GM12872 (cell line): ENCODE data around the gene ZSCAN4.

ENCODE experiments used
- CTCF ChIP-seq: IDR thresholded peaks from 3 replicates; pipeline ENCODE4 v1.5.1; 2011; ENCODE audit warnings: low read depth, mild to moderate bottlenecking, low read length, moderate library complexity; ENCODE audit not compliant: insufficient read depth

ZSCAN4 gene

GRCh38 chr19:57686727-57687126 is 18.0 kb downstream of the ZSCAN4 start:
- TF ChIP-seq CTCF, result no peak

- no peak for TF ChIP-seq CTCF
These were observed 18.8 kb downstream of the ZSCAN4 start for GRCh38 chr19:57687363-57688010.

- no peak for TF ChIP-seq CTCF
These were observed 19.5 kb downstream of the ZSCAN4 start for GRCh38 chr19:57688011-57688763.

GRCh38 chr19:57689750-57690149 is 21.0 kb downstream of the ZSCAN4 start:
- TF ChIP-seq CTCF, result no peak

- no peak for TF ChIP-seq CTCF
These were observed 32.9 kb downstream of the ZSCAN4 start for GRCh38 chr19:57701625-57702024.

GRCh38 chr19:57706346-57706745 is 37.6 kb downstream of the ZSCAN4 start:
- TF ChIP-seq CTCF, result no peak

GRCh38 chr19:57708641-57709361 is 40.1 kb downstream of the ZSCAN4 start, which contains the start of gene ZNF154:
ZNF154 (minus strand) TSS chr19:57709204; CDS start chr19:57708971, 233 bp downstream.
- no peak for TF ChIP-seq CTCF
